Left cardiac atrium (tissue), 4 donors: Measurements from ENCODE around the gene AGK. TPM values are rescaled to one million over a fixed set of nuclear protein-coding genes. Genes with fewer than 3 reads are reported as not detected.

Source experiments
- ATAC-seq, 2 donors: fragments of 200-7000 bp; cut with Tn5 transposase; one replicate each; pipeline ENCODE4 v1.9.1; 2020; ENCODE audit warnings: mild to moderate bottlenecking in 2 of 2, moderate library complexity in 2 of 2
- DNase-seq: peaks from one replicate; pipeline ENCODE4 v3.0.0-alpha.2; 2020
- intact Hi-C, 2 donors: fragments of 100-400 bp; cut with DNase I; formaldehyde crosslinking; loops; one replicate each; pipeline versions ENCODE4 v1.14.1 to v1.15.1; 2022 to 2023
- total RNA-seq, 2 donors: library from RNA; stranded (reverse); fragmentation: NEBNext Ultra II Directional; extraction: Animal tissue kit (Norgen Biotek cat#: 25700); gene quantifications; one replicate each; pipeline ENCODE4 v1.2.1, GENCODE V29; 2021
- donor health status: DM: no; HTN: yes; CAD: no.
- donor health status: DM: no; HTN: yes; CAD: no; lungs with severe emphysema.
- donor health status: DM: yes; HTN: yes; CAD: no.
- donor health status: Dilated cardiomyopathy.

Gene AGK
- total RNA-seq, 2 donors from 2014 or later = 28.9 to 37.8 TPM

DNA sequence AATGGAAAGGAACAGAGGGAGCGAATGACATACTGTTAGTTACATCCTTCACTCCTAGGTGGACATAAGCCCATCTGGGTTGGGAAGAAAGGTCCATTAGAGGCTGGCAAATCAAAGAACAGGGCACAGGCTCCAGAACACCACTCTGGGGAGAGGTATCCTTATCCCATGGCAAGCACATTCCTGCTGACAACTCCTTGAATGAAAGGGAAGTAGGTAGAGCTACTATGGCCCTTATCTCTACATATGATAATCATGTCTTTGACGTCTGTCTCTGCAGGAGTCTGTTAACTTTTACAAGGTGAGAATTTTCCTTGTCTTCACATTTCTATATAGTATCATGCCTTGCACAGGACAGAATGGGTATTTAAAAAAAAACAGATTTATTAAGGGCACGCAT lies 140.3 kb downstream of the AGK start:
- ATAC-seq = no peak
- no peak for DNase-seq
- intact Hi-C loops = no loop called here

DNA sequence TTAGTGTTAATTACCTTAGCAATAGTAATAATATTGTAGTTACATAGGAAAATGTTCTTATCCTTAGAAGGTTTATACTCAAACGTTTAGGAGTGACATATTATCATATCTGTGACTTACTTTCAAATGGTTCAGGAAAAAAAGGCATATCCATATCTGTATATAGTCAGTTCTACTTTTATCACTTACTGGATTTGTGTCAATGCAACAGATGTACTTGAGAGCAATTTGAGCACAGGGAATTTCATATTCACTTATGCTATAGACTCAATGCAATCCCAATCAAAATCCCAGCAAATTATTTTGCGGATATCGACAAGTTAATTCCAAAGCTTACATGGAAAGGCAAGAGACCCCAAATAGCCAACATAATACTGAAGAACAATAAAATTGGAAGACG lies 140.8 kb downstream of the AGK start:
- no peak for DNase-seq
- ATAC-seq = no peak
- intact Hi-C loops = no loop called here

DNA sequence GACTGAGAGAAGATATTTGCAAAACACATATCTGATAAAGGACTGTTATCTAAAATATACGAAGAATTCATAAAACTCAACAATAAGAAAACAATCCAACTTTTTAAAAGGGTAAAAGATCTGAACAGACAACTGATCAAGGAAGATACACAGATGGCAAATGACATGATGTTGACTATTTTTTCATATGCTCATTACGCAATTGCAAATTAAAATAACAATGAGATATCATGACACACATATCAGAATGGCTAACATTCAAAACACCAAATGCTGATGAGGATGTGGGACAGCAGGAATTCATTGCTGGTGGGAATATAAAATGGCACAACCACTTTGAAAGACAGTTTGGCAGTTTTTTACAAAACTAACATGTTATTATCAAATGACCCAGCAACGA lies 141.9 kb downstream of the AGK start:
- ATAC-seq = no peak
- intact Hi-C loops = no loop called here
- DNase-seq = no peak

DNA sequence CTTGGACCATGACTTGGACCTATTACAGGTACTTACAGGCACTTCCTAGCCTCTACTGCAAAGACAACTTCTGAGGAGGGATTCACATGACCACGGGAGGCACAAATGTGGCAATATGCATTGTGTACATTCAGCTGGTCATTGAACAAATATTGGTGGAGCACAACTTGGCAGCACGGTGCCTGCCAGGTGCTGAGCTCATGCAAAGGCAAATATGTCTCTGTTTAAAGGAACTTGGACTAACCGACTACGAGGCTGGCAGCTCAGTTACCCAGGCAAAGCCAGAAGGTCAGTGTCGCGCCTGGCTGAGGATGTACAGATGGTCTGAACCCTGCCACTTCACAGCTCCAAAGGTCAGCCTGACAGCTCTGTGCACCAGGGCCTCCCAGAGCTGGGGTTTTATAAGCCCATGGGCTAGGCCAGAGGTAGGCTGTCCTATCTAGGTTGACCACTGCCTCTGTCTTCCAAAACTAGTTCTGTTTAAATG lies 144.6 kb downstream of the AGK start:
- ATAC-seq (peak in 1 of 2 donors; percentile 8), DNase-seq (no peak)
- intact Hi-C loops = no loop called here

DNA sequence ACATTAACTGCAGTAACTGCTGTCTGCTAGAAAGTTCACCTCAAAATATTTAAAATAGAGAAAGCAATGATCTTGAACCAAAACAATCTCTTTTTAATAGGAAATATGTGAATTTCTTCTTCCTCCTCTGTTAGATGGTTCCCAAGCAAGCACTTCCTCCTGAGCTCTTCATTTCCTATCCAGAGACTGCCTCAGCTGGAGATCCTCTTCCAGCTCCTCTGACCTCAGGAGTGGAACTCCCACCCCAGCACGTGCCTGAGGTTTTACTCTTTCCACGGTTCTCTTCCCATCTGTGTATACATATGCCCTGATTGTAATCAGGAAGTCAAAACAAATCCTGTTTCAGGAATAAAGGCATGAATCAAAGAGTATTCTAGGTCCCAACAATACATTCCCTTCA lies 145.1 kb downstream of the AGK start:
- ATAC-seq (peak in 1 of 2 donors; percentile 10), DNase-seq (no peak)
- intact Hi-C loops = no loop called here

DNA sequence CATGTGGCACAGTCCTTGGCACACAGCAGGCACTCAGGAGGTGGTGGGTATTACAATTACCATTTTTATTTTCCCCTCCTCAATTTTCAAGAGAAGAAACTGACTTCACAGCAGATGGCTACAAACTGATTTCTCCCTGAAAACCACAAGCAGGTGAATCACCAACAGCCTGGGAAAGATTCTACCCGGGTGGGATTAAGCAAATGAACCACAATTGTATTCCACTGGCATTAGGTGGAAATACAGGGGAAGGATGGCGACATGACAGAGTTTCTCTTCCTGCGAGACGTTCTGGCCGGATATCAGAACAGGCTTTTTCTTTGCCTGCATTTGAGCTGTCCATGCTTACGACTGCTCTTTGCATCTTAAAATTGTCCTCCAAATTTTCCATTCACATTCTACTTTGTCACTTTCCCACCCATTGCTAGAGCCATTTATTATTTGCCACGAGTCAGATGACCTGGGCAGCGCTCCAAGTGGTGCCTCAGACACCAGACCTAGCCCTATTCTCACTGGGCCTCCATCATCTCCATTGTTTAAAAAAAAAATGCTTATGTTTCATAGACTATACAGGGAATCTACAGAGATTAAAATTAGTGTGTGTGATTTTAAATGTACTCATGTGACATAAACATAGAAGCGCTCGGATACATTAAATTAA lies 146.1 kb downstream of the AGK start:
- DNase-seq = no peak
- intact Hi-C loops = no loop called here
- no peak for ATAC-seq

DNA sequence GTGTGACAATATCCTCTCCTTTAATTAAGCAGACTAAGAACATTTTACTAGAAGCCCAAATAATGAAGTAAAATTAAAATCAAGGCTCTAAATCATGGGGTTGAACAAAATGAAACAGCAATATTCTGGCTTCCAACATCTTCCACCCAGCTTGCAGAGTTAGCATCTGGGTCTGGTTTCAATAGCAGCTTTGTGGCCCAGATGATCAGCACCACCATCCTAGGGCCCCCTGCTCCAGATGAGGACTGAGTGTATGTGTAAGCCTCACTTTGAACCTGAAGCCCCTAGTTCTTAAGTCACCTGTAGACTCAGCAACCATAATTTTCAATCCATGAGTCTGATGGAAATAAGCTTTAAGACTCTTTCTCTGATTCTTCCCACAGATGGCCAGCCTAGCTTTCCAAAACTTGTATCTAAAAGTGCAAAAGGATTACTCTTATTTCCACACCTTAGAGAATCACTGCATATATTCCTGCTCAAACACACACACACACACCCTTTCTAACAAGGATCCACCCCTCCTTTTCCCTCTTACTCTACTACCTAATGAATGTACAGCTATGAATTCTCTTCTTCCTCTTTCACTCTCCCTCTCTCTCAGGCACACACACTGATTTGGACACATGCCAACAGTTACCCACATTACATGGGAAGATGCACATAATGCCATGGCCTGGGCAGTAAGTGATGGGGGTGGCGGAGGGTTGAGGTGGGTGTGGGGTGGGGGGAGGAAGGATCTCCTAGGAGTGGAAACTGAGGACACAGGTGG lies 147.2 kb downstream of the AGK start:
- no peak for DNase-seq
- ATAC-seq = no peak
- intact Hi-C loops = no loop called here

DNA sequence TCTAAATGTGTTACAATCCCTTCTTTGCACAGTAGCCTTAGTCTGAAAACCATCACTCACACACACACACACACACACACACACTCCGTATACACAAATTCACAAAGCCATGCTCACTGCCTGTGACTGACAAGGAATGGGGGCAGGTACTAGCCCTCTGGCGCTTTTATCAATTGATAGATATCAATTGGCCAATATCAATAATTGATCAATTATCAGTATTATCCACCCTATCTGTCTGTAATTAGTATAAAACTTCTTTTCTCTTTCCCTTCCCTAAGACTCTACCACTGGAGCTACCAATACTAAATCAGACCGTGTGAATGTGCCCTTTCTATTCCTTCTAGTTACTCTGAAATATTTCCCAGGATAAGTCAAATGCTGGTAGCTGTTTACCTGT lies 148.7 kb downstream of the AGK start:
- no peak for DNase-seq
- ATAC-seq = no peak
- intact Hi-C loops = no loop called here

DNA sequence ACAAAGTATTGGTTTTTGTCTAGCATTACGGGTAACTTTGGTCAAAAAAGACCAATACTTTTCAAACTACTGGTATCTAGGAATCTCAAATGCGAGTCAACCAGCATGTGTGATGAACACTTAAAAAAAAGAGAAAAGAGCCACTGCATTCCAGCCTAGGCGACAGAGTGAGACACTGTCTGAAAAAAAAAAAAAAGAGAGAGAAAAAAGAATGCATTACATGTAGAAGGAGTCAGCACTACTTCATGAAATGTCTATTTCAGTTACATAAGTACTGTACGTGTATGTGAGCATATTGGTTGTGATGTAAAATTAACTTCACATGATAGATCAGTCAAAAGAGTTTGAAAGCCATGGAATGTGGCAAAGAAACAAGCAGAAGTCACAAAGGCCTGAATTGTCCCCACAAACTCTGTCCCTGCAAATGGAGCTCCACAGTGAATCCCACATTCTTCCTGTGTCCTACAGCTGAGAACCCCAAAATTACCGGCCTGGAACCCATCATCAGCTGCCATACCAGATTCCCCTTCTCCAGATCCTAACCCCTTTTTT lies 149.2 kb downstream of the AGK start:
- no peak for DNase-seq
- intact Hi-C loops = no loop called here
- no peak for ATAC-seq

DNA sequence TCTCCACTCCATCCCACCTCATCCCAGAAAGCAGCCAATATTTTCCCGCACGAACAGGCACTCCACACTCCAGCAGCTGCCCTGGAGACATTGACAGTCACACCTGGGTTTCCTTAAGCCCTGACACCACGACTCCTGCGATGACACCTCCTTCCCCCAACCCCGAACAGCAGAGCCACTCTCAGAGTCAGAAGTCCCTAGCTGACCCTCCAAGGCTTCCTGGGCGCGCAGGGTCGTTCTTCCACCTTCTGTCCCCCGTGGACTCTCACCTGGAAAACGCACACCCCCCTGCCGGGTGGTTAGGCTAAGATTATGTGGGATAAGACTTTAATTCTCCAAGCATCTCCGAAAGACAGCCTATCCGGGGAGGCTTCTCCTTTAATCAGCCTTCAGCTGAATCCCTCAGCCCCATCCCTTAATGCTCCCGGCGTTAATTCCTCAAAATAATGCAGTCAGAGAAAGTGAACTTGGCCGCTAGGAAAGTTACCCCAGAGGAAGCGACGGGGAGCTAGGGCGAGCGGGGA lies 149.7 kb downstream of the AGK start:
- ATAC-seq (peak; percentile 20 to 38), DNase-seq (no peak)
- intact Hi-C loops = no loop called here

DNA sequence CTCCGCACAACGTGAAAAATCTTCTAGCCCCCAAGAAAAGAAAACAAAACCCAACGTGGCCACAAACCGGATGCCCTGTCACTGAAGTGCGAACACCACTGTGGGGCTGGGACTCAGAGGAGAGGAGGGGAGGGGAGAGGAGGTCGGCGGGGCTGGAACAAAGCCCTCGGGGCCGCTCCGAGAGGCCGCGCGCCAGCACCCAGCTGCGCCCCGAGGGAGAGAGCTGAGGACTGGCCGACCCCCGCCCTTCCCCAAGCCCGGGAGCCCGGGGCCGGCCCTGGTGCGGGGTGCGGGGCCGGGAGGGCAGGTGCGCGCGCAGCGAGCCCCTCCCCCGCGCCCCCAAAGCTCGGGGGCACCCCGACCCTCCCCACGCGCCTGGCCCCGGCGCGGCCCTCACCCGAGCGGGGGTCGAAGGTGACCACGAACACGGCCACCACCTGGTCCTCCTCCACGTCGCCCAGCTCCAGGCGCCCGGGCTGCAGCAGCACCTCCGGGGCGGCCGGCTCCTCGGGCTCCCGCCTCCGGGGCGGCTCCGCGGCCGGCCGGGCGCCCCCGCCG lies 150.4 kb downstream of the AGK start:
- intact Hi-C loops = no loop called here
- peak; percentile 48 for DNase-seq
- peak; percentile 74 to 87 for ATAC-seq

DNA sequence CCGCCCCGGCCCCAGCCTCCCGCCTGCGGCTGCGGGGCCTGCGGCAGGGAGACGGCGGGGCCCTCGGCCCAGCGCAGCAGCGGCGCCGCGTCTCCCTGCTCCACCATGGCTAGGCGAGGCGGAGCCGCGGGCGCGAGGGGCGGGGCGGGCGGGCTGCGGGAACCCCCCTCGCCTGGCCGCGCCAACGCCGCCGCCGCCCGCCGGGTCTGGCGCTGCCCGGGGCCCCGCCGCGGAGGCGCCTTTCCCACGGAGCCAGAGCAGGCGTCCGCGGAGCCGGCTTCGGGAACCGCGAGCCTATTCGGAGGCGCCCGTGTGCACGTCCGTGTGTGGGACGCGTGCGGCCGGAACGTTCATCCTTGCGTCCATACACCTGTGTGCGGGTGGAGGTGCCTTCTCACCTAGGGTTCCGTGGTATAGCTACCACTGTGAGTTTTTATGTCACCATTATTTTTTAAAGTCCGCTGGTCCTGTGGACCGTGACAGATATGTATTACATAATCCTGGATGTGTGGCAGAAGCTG lies 150.9 kb downstream of the AGK start, which contains the start of gene DENND11:
Gene DENND11 (minus strand): TSS at position 120 of the 521 bp plus-strand sequence. CDS start 13 bp downstream, at position 107.
- ATAC-seq = peak; percentile 82 to 87
- intact Hi-C loops = no loop called here
- DNase-seq = peak; percentile 61

DNA sequence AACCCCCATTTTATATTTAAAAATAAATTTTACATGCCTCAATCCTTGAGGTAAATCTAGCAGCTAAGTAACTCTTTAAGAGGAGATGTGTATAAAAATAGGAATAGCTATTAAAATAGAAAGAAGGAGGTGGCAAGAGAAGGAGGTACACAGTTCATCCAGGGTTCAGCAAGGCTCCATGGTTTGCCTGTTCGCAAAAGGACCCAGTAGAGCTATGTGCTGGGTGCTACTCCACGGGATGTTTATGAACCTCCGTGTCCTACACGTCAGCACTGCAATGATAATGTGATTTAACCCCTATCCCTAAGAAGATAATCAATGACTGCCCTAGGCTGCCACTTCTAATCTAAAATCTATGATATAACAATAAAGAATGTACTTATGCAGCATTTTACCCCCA lies 151.7 kb downstream of the AGK start:
- DNase-seq (no peak), ATAC-seq (no peak)
- intact Hi-C loops = no loop called here

DNA sequence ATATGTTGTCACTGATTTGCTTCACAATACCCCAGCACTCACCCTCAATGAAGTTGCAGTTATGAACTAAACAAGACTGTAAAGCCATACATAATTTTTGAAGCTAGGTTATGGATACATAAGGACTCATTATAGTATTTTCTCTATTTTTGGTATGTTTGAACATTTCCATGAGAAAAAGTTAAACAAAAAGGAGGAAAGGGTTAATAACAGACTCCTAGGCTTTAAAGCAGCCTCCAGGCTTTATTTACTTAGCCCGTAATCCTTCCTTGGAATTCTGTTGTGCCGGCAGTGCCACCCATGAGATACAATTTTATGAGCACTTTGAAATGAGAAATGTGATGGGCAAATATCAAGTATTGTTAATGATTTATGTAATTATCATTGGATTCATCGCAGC lies 152.9 kb downstream of the AGK start:
- ATAC-seq (no peak), DNase-seq (no peak)
- intact Hi-C loops = no loop called here

DNA sequence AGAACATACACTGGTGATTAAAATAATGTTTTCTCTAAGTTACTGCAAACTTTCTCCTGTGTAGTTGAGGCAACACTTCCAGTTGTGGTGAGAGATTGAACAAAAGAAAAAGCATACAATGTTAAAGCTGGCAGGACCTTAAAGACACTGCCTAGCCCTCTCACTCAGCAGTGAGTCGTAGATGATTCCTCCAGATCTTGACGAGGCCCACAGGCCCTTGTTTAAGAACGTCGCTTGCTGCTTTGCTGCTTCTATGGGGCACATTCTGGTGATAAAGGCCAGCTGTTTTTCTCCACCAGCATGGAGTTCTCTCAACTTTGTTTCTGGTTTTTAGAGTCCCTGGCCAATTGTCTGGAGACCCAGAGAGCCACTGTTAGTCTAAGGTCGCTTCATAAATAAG lies 153.5 kb downstream of the AGK start:
- intact Hi-C loops = no loop called here
- ATAC-seq = no peak
- DNase-seq = no peak

Other genes with a start within 250 kb of the AGK start
- 10 to 100 TPM; 10.6 to 11.1 TPM for gene DENND11, start 150.8 kb downstream of the AGK start, total RNA-seq
- gene WEE2, start 156.9 kb downstream of the AGK start, total RNA-seq = not detected
- gene SSBP1, start 186.9 kb downstream of the AGK start, total RNA-seq = 100 to 1,000 TPM in 1 of 2 donors, 10 to 100 TPM in 1; 80.6 to 109 TPM
- under 1 TPM; 0.47 to 0.68 TPM for gene TAS2R3, start 212.7 kb downstream of the AGK start, total RNA-seq
- gene TAS2R4, start 225.3 kb downstream of the AGK start, total RNA-seq = under 1 TPM; 0.26 to 0.35 TPM
- gene TAS2R5, start 238.8 kb downstream of the AGK start, total RNA-seq = under 1 TPM; 0.53 to 0.58 TPM